Measurements from ENCODE around the gene RGS1.

The RGS1 gene

GRCh38 chr1:192553741-192554140 lies 21.8 kb upstream of the RGS1 start:
- WGBS (ENCODE audit: insufficient coverage) = 94% methylated on average over 3 of the region's 3 CpGs
- no peak for DNase-seq
- POLR2A ChIA-PET = interaction anchor here (1.2 to 2.7 kb wide), 2 partner anchors 15 to 37 kb away, joined by 5 to 17 read pairs; no protein-coding TSS in a partner anchor

GRCh38 chr1:192554904-192555303 lies 20.7 kb upstream of the RGS1 start:
- CTCF ChIA-PET = interaction anchor here (2.1 to 6.5 kb wide), 2 partner anchors 13 to 16 kb away, joined by 5 to 48 read pairs; no protein-coding TSS in a partner anchor
- Histone ChIP-seq H3K36me3 (ENCODE audit: control insufficient read depth in 4 of 4, insufficient read depth in 4 of 4, low read length in 3 of 4) (no peaks in the 10 kb centered on the region), H3K27me3 (replicated peaks in 2 of 5; ENCODE audit: control insufficient read depth in 4 of 5, insufficient read depth in 5 of 5, low read length in 4 of 5) (no peaks in the 10 kb centered on the region), H3K27ac (ENCODE audit: insufficient read depth in 1 of 2, low read depth in 1 of 2, low read length in 2 of 2, poor library complexity in 1 of 2, severe bottlenecking in 2 of 2) (no peak overlapping the region), H3K4me3 (ENCODE audit: control insufficient read depth in 1 of 7, extremely low read depth in 1 of 7, insufficient read depth in 4 of 7, low read depth in 2 of 7, low read length in 6 of 7) (no peak overlapping the region), H3K9me3 (ENCODE audit: control extremely low read depth in 1 of 5, control insufficient read depth in 4 of 5, insufficient read depth in 2 of 5, low read depth in 1 of 5, low read length in 4 of 5) (no peaks in the 10 kb centered on the region), H3K4me1 (ENCODE audit: control extremely low read depth in 1 of 4, control insufficient read depth in 4 of 4, insufficient read depth in 4 of 4, low read length in 3 of 4) (peaks cover 15 to 36% (median 25%) of the 10 kb centered on the region in 4 experiments)
- no peak for DNase-seq
- no CpG with 5 or more reads among the region's 4 CpGs for WGBS (ENCODE audit: insufficient coverage)
- POLR2A ChIA-PET = interaction anchor here (2.7 kb wide), 1 partner anchor 38 kb away, joined by 17 read pairs; no protein-coding TSS in a partner anchor

More at GRCh38 chr1:192553741-192554140, 21.8 kb upstream of the RGS1 start:
- Histone ChIP-seq H3K4me1 (ENCODE audit: control extremely low read depth in 1 of 4, control insufficient read depth in 4 of 4, insufficient read depth in 4 of 4, low read length in 3 of 4) (peaks cover 15 to 36% (median 25%) of the 10 kb centered on the region in 4 experiments), H3K4me3 (ENCODE audit: control insufficient read depth in 1 of 7, extremely low read depth in 1 of 7, insufficient read depth in 4 of 7, low read depth in 2 of 7, low read length in 6 of 7) (no peak overlapping the region), H3K27me3 (replicated peaks in 2 of 5; ENCODE audit: control insufficient read depth in 4 of 5, insufficient read depth in 5 of 5, low read length in 4 of 5) (no peaks in the 10 kb centered on the region), H3K27ac (ENCODE audit: insufficient read depth in 1 of 2, low read depth in 1 of 2, low read length in 2 of 2, poor library complexity in 1 of 2, severe bottlenecking in 2 of 2) (no peak overlapping the region), H3K9me3 (ENCODE audit: control extremely low read depth in 1 of 5, control insufficient read depth in 4 of 5, insufficient read depth in 2 of 5, low read depth in 1 of 5, low read length in 4 of 5) (no peaks in the 10 kb centered on the region), H3K36me3 (ENCODE audit: control insufficient read depth in 4 of 4, insufficient read depth in 4 of 4, low read length in 3 of 4) (no peaks in the 10 kb centered on the region)
- CTCF ChIA-PET = interaction anchor here (0.8 to 6.5 kb wide), 5 partner anchors 12 to 53 kb away, joined by 3 to 48 read pairs (median 4); no protein-coding TSS in a partner anchor

- H3K27ac ChIP-seq (ENCODE audit: insufficient read depth in 1 of 2, low read depth in 1 of 2, low read length in 2 of 2, poor library complexity in 1 of 2, severe bottlenecking in 2 of 2) = no peak overlapping the region
- no peaks in the 10 kb centered on the region for H3K36me3 ChIP-seq (ENCODE audit: control insufficient read depth in 4 of 4, insufficient read depth in 4 of 4, low read length in 3 of 4)
- H3K4me1 ChIP-seq (ENCODE audit: control extremely low read depth in 1 of 4, control insufficient read depth in 4 of 4, insufficient read depth in 4 of 4, low read length in 3 of 4) = peaks cover 15 to 35% (median 24%) of the 10 kb centered on the region in 4 experiments
- ChIA-PET POLR2A (no interaction called here), CTCF (interaction anchor here (6.5 kb wide), 1 partner anchor 14 kb away, joined by 48 read pairs; no protein-coding TSS in a partner anchor)
- no peak overlapping the region for H3K4me3 ChIP-seq (ENCODE audit: control insufficient read depth in 1 of 7, extremely low read depth in 1 of 7, insufficient read depth in 4 of 7, low read depth in 2 of 7, low read length in 6 of 7)
- DNase-seq = no peak
- no peaks in the 10 kb centered on the region for H3K27me3 ChIP-seq (replicated peaks in 2 of 5; ENCODE audit: control insufficient read depth in 4 of 5, insufficient read depth in 5 of 5, low read length in 4 of 5)
- H3K9me3 ChIP-seq (ENCODE audit: control extremely low read depth in 1 of 5, control insufficient read depth in 4 of 5, insufficient read depth in 2 of 5, low read depth in 1 of 5, low read length in 4 of 5) = no peaks in the 10 kb centered on the region
These were observed 20.2 kb upstream of the RGS1 start for GRCh38 chr1:192555399-192555798.

GRCh38 chr1:192557841-192558595 lies 17.6 kb upstream of the RGS1 start:
- no peaks in the 10 kb centered on the region for H3K9me3 ChIP-seq (ENCODE audit: control extremely low read depth in 1 of 5, control insufficient read depth in 4 of 5, insufficient read depth in 2 of 5, low read depth in 1 of 5, low read length in 4 of 5)
- H3K4me1 ChIP-seq (ENCODE audit: control extremely low read depth in 1 of 4, control insufficient read depth in 4 of 4, insufficient read depth in 4 of 4, low read length in 3 of 4) = peaks cover 0 to 12% (median 9%) of the 10 kb centered on the region in 4 experiments
- WGBS (ENCODE audit: insufficient coverage) = 100% methylated on average over 3 of the region's 4 CpGs
- H3K27ac ChIP-seq (ENCODE audit: insufficient read depth in 1 of 2, low read depth in 1 of 2, low read length in 2 of 2, poor library complexity in 1 of 2, severe bottlenecking in 2 of 2) = no peak overlapping the region
- H3K27me3 ChIP-seq (replicated peaks in 2 of 5; ENCODE audit: control insufficient read depth in 4 of 5, insufficient read depth in 5 of 5, low read length in 4 of 5) = no peaks in the 10 kb centered on the region
- ChIA-PET CTCF (interaction anchor here (1.1 to 1.8 kb wide), 3 partner anchors 12 to 83 kb away, joined by 3 to 5 read pairs (median 3); no protein-coding TSS in a partner anchor), POLR2A (no interaction called here)
- H3K36me3 ChIP-seq (ENCODE audit: control insufficient read depth in 4 of 4, insufficient read depth in 4 of 4, low read length in 3 of 4) = no peaks in the 10 kb centered on the region
- DNase-seq = no peak
- no peak overlapping the region for H3K4me3 ChIP-seq (ENCODE audit: control insufficient read depth in 1 of 7, extremely low read depth in 1 of 7, insufficient read depth in 4 of 7, low read depth in 2 of 7, low read length in 6 of 7)

GRCh38 chr1:192559115-192560006 lies 16.2 kb upstream of the RGS1 start:
- no peak overlapping the region for H3K27ac ChIP-seq (ENCODE audit: insufficient read depth in 1 of 2, low read depth in 1 of 2, low read length in 2 of 2, poor library complexity in 1 of 2, severe bottlenecking in 2 of 2)
- no peaks in the 10 kb centered on the region for H3K27me3 ChIP-seq (replicated peaks in 2 of 5; ENCODE audit: control insufficient read depth in 4 of 5, insufficient read depth in 5 of 5, low read length in 4 of 5)
- H3K4me1 ChIP-seq (ENCODE audit: control extremely low read depth in 1 of 4, control insufficient read depth in 4 of 4, insufficient read depth in 4 of 4, low read length in 3 of 4) = peaks cover 0 to 6% (median 2%) of the 10 kb centered on the region in 4 experiments
- no peak for DNase-seq
- no peaks in the 10 kb centered on the region for H3K36me3 ChIP-seq (ENCODE audit: control insufficient read depth in 4 of 4, insufficient read depth in 4 of 4, low read length in 3 of 4)
- WGBS (ENCODE audit: insufficient coverage) = 100% methylated on average over 1 of the region's 6 CpGs
- H3K4me3 ChIP-seq (ENCODE audit: control insufficient read depth in 1 of 7, extremely low read depth in 1 of 7, insufficient read depth in 4 of 7, low read depth in 2 of 7, low read length in 6 of 7) = no peak overlapping the region
- POLR2A ChIA-PET = no interaction called here
- no peaks in the 10 kb centered on the region for H3K9me3 ChIP-seq (ENCODE audit: control extremely low read depth in 1 of 5, control insufficient read depth in 4 of 5, insufficient read depth in 2 of 5, low read depth in 1 of 5, low read length in 4 of 5)
- CTCF ChIA-PET = interaction anchor here (1.1 to 1.4 kb wide), 2 partner anchors 9 to 85 kb away, joined by 3 read pairs; no protein-coding TSS in a partner anchor

- no peaks in the 10 kb centered on the region for H3K36me3 ChIP-seq (ENCODE audit: control insufficient read depth in 4 of 4, insufficient read depth in 4 of 4, low read length in 3 of 4)
- H3K4me3 ChIP-seq (ENCODE audit: control insufficient read depth in 1 of 7, extremely low read depth in 1 of 7, insufficient read depth in 4 of 7, low read depth in 2 of 7, low read length in 6 of 7) = no peak overlapping the region
- ChIA-PET POLR2A (no interaction called here), CTCF (interaction anchor here (1.4 to 2.3 kb wide), 2 partner anchors 11 to 54 kb away, joined by 3 to 14 read pairs; no protein-coding TSS in a partner anchor)
- H3K9me3 ChIP-seq (ENCODE audit: control extremely low read depth in 1 of 5, control insufficient read depth in 4 of 5, insufficient read depth in 2 of 5, low read depth in 1 of 5, low read length in 4 of 5) = no peaks in the 10 kb centered on the region
- H3K27ac ChIP-seq (ENCODE audit: insufficient read depth in 1 of 2, low read depth in 1 of 2, low read length in 2 of 2, poor library complexity in 1 of 2, severe bottlenecking in 2 of 2) = no peak overlapping the region
- no peak for DNase-seq
- H3K4me1 ChIP-seq (ENCODE audit: control extremely low read depth in 1 of 4, control insufficient read depth in 4 of 4, insufficient read depth in 4 of 4, low read length in 3 of 4) = peaks cover 0 to 7% (median 0%) of the 10 kb centered on the region in 4 experiments
- WGBS (ENCODE audit: insufficient coverage) = 98% methylated on average over 4 of the region's 4 CpGs
- no peaks in the 10 kb centered on the region for H3K27me3 ChIP-seq (replicated peaks in 2 of 5; ENCODE audit: control insufficient read depth in 4 of 5, insufficient read depth in 5 of 5, low read length in 4 of 5)
These were observed 14.3 kb upstream of the RGS1 start for GRCh38 chr1:192561301-192561700.
